Measurements from ENCODE around the gene TMC1. TPM values are rescaled to one million over a fixed set of nuclear protein-coding genes. Genes with fewer than 3 reads are reported as not detected.
"Not testable (repeated sequence)": the region's sequence is repeated elsewhere in the genome, so short reads cannot be mapped to it uniquely, and the experiment has no call there.

Gene TMC1
- total RNA-seq, 2 experiments from 2014 or later, result not detected

- peak; percentile 60 for ATAC-seq
- H3K9me3 Mint-ChIP-seq (ENCODE audit: low read depth); intact Hi-C loops (cut with DNase I, micrococcal nuclease); H3K36me3 Mint-ChIP-seq (ENCODE audit: low read depth); H3K4me3 Mint-ChIP-seq; CTCF ChIA-PET; DNase-seq; POLR2A ChIA-PET; H3K27me3 Mint-ChIP-seq: not testable (repeated sequence)
- Mint-ChIP-seq H3K4me1 (peaks cover 15% of the 10 kb centered on the region), H3K27ac (peak overlapping the region; percentile 76)
Observed at GRCh38 chr9:72542537-72542833, 21.1 kb downstream of the TMC1 start.

GRCh38 chr9:72542917-72543316 lies 21.5 kb downstream of the TMC1 start:
- Mint-ChIP-seq H3K36me3 (ENCODE audit: low read depth) (no peaks in the 10 kb centered on the region), H3K27me3 (peaks cover 2% of the 10 kb centered on the region), H3K9me3 (ENCODE audit: low read depth) (no peaks in the 10 kb centered on the region), H3K4me3 (no peak overlapping the region), H3K27ac (peak overlapping the region; percentile 21), H3K4me1 (peaks cover 15% of the 10 kb centered on the region)
- ATAC-seq (no peak), DNase-seq (no peak)
- ChIA-PET CTCF (interaction anchor here (0.6 kb wide), 1 partner anchor 48 kb away, joined by 3 read pairs; no protein-coding TSS in a partner anchor), POLR2A (no interaction called here)
- intact Hi-C loops (cut with DNase I, micrococcal nuclease), result no loop called here

GRCh38 chr9:72551306-72551705 lies 29.9 kb downstream of the TMC1 start:
- Mint-ChIP-seq H3K27ac (no peak overlapping the region), H3K4me1 (no peaks in the 10 kb centered on the region), H3K4me3 (no peak overlapping the region), H3K27me3 (no peaks in the 10 kb centered on the region), H3K9me3 (ENCODE audit: low read depth) (no peaks in the 10 kb centered on the region), H3K36me3 (ENCODE audit: low read depth) (no peaks in the 10 kb centered on the region)
- ChIA-PET POLR2A (no interaction called here), CTCF (interaction anchor here (0.5 to 1.4 kb wide), 4 partner anchors 23 to 271 kb away, joined by 3 to 4 read pairs (median 4); no protein-coding TSS in a partner anchor)
- intact Hi-C loops (cut with DNase I, micrococcal nuclease), result no loop called here
- ATAC-seq (no peak), DNase-seq (no peak)

- ChIA-PET POLR2A (no interaction called here), CTCF (interaction anchor here (0.6 to 1.4 kb wide), 4 partner anchors 34 to 272 kb away, joined by 3 to 4 read pairs (median 4); no protein-coding TSS in a partner anchor)
Observed at GRCh38 chr9:72552356-72552755, 30.9 kb downstream of the TMC1 start.

DNA sequence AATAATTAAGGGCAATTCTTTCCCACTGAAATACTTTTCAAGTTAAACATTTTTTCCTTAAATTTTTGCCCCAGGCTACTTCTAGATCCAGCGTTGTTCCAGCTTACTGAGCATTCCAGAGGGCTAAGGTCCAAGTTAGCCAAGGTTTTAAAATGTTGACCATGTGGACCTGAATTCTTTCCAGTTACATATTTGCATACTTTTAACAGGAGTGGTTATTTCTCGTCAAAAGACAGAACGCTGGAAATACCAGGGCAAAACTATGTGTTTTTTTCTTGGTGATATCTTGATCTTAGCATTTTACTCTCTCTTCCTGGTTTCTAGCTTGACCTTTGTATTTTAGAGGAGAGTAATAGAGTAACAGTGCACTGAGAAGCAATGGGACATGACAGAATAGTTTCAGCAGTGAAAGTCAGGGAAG lies 32.8 kb downstream of the TMC1 start:
- Mint-ChIP-seq H3K36me3 (ENCODE audit: low read depth) (no peaks in the 10 kb centered on the region), H3K4me3 (no peak overlapping the region), H3K9me3 (ENCODE audit: low read depth) (no peaks in the 10 kb centered on the region), H3K27ac (no peak overlapping the region), H3K27me3 (no peaks in the 10 kb centered on the region), H3K4me1 (peaks cover 11% of the 10 kb centered on the region)
- POLR2A ChIA-PET, result no interaction called here
- ATAC-seq (no peak), DNase-seq (no peak)
- CTCF ChIA-PET, result interaction anchor here (0.9 kb wide), 1 partner anchor 27 kb away, joined by 3 read pairs; no protein-coding TSS in a partner anchor
- intact Hi-C loops (cut with DNase I, micrococcal nuclease), result no loop called here

More at GRCh38 chr9:72552356-72552755, 30.9 kb downstream of the TMC1 start:
- Mint-ChIP-seq H3K27me3 (no peaks in the 10 kb centered on the region), H3K9me3 (ENCODE audit: low read depth) (no peaks in the 10 kb centered on the region), H3K36me3 (ENCODE audit: low read depth) (no peaks in the 10 kb centered on the region), H3K4me1 (peaks cover 3% of the 10 kb centered on the region), H3K27ac (no peak overlapping the region), H3K4me3 (no peak overlapping the region)
- ATAC-seq (no peak), DNase-seq (no peak)
- intact Hi-C loops (cut with DNase I, micrococcal nuclease), result no loop called here

GRCh38 chr9:72557549-72557948 lies 36.1 kb downstream of the TMC1 start:
- no peaks in the 10 kb centered on the region for H3K9me3 Mint-ChIP-seq (ENCODE audit: low read depth)
- H3K27me3 Mint-ChIP-seq, result no peaks in the 10 kb centered on the region
- H3K36me3 Mint-ChIP-seq (ENCODE audit: low read depth), result no peaks in the 10 kb centered on the region
- H3K27ac Mint-ChIP-seq, result peak overlapping the region; percentile 6
- POLR2A ChIA-PET, result no interaction called here
- CTCF ChIA-PET, result interaction anchor here (1.4 kb wide), 1 partner anchor 18 kb away, joined by 6 read pairs; no protein-coding TSS in a partner anchor
- H3K4me3 Mint-ChIP-seq, result no peak overlapping the region
- intact Hi-C loops (cut with DNase I, micrococcal nuclease), result loop anchor here (1.0 to 5.0 kb wide), 2 partner anchors 30 to 50 kb away; no protein-coding TSS in a partner anchor
- DNase-seq (peak; percentile 70), ATAC-seq (peak; percentile 99)
- H3K4me1 Mint-ChIP-seq, result peaks cover 11% of the 10 kb centered on the region

DNA sequence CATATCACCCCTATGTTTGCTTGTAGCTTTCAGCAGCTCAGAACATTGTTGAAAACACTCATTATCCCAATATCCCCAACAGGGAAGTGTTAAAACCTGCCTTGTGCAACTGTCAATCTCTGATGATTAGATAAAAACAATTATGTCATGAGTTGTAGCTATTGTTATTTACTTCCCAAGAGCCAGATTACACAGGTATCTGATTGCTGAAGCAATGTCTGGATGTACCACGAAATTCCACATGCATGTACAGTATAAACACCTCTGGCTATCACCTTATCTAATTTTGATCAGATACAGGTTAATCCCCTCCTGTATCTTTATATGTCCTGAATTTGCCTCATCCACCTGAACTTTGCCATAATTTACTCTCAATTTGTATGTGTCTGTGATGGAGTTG lies 38.7 kb downstream of the TMC1 start:
- CTCF ChIA-PET, result no interaction called here
- no peaks in the 10 kb centered on the region for H3K27me3 Mint-ChIP-seq
- H3K9me3 Mint-ChIP-seq (ENCODE audit: low read depth), result no peaks in the 10 kb centered on the region
- no peak overlapping the region for H3K4me3 Mint-ChIP-seq
- intact Hi-C loops (cut with DNase I, micrococcal nuclease), result no loop called here
- no peak for ATAC-seq
- no peak overlapping the region for H3K27ac Mint-ChIP-seq
- no peak for DNase-seq
- H3K36me3 Mint-ChIP-seq (ENCODE audit: low read depth), result no peaks in the 10 kb centered on the region
- POLR2A ChIA-PET, result no interaction called here
- H3K4me1 Mint-ChIP-seq, result peaks cover 11% of the 10 kb centered on the region

DNA sequence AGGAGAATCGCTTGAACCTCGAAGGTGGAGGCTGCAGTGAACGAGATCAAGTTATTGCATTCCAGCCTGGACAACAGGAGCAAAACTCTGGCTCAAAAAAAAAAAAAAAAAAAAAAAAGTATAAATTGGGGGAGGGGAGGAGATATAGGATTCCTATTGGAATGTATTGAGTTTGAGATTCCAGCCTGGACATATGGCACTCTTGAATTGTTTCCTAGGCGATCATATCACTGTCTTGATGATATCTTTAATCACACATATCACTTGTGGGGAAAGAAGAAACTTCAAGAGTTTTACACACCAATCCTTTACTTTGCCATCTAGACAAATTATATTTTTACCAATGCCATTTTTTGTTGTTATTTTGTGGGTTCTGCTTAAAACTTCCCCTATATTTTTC lies 42.4 kb downstream of the TMC1 start:
- ChIA-PET POLR2A (no interaction called here), CTCF (no interaction called here)
- DNase-seq (no peak), ATAC-seq (no peak)
- no peaks in the 10 kb centered on the region for H3K4me1 Mint-ChIP-seq
- intact Hi-C loops (cut with DNase I, micrococcal nuclease), result no loop called here
- no peaks in the 10 kb centered on the region for H3K9me3 Mint-ChIP-seq (ENCODE audit: low read depth)
- no peak overlapping the region for H3K4me3 Mint-ChIP-seq
- no peaks in the 10 kb centered on the region for H3K27me3 Mint-ChIP-seq
- no peak overlapping the region for H3K27ac Mint-ChIP-seq
- H3K36me3 Mint-ChIP-seq (ENCODE audit: low read depth), result no peaks in the 10 kb centered on the region

GRCh38 chr9:72564479-72565281 lies 43.3 kb downstream of the TMC1 start:
- Mint-ChIP-seq H3K27ac (no peak overlapping the region), H3K9me3 (ENCODE audit: low read depth) (no peaks in the 10 kb centered on the region), H3K27me3 (peaks cover 3% of the 10 kb centered on the region), H3K4me1 (no peaks in the 10 kb centered on the region), H3K4me3 (no peak overlapping the region), H3K36me3 (ENCODE audit: low read depth) (no peaks in the 10 kb centered on the region)
- DNase-seq (no peak), ATAC-seq (no peak)
- POLR2A ChIA-PET, result no interaction called here
- intact Hi-C loops (cut with DNase I, micrococcal nuclease), result no loop called here
- CTCF ChIA-PET, result interaction anchor here (1.2 kb wide), 1 partner anchor 11 kb away, joined by 3 read pairs; no protein-coding TSS in a partner anchor

DNA sequence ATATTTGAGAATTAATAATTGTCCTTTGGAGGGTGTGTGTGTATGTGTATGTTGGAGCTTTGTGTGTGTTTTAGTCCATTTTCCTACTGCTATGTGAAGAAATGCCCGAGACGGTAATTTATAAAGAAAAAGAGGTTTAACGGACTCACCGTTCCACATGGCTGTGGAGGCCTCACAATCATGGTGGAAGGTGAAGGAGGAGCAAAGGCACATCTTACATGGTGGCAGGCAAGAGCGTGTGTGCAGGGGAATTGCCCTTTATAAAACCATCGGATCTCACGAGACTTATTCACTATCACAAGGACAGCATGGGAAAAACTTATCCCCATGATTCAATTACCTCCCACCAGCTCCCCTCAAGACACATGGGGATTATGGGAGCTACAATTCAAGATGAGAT lies 44.1 kb downstream of the TMC1 start:
- ChIA-PET CTCF (interaction anchor here (1.2 kb wide), 1 partner anchor 10 kb away, joined by 3 read pairs; no protein-coding TSS in a partner anchor), POLR2A (no interaction called here)
- H3K36me3 Mint-ChIP-seq (ENCODE audit: low read depth), result no peaks in the 10 kb centered on the region
- no peak for ATAC-seq
- H3K9me3 Mint-ChIP-seq (ENCODE audit: low read depth), result no peaks in the 10 kb centered on the region
- no peak overlapping the region for H3K4me3 Mint-ChIP-seq
- intact Hi-C loops (cut with DNase I, micrococcal nuclease), result no loop called here
- H3K4me1 Mint-ChIP-seq, result no peaks in the 10 kb centered on the region
- no peak overlapping the region for H3K27ac Mint-ChIP-seq
- H3K27me3 Mint-ChIP-seq, result peaks cover 4% of the 10 kb centered on the region
- no peak for DNase-seq

DNA sequence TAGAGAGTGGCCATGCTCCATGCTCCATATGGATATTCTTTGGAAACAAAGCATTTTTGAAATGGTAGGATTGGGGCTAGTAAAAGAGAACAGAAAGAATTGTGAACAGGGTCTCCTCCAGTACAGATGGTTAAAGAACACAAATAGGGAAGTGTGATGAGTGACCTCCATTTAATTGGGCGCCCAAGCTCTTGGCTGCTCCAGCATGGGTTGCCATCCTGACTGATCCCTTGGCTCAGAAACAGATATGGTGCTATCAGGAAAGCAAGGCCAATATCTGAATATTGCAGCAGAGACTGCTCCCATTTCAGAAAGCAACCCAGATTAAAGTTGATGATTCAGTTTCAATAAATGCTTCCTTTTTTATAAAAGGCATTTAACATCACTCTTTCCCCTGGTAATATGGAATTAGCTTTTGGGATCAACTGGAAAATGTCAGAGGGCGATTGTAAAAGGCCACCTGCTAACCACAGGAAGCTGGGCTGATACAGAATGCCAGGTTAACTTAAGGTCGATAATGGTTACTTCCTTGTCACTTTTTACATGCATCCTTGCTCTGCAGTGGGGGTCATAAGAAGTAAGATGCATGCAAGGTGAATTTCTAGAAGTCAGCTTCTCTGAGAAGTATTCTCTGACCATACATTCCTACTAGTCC lies 52.9 kb downstream of the TMC1 start:
- ATAC-seq, result no peak
- Mint-ChIP-seq H3K36me3 (ENCODE audit: low read depth) (no peaks in the 10 kb centered on the region), H3K4me1 (no peaks in the 10 kb centered on the region), H3K27ac (no peak overlapping the region), H3K27me3 (peaks cover 11% of the 10 kb centered on the region), H3K9me3 (ENCODE audit: low read depth) (no peaks in the 10 kb centered on the region), H3K4me3 (no peak overlapping the region)
- DNase-seq, result no peak
- ChIA-PET CTCF (interaction anchor here (0.9 to 1.4 kb wide), 2 partner anchors 15 to 18 kb away, joined by 3 to 5 read pairs; no protein-coding TSS in a partner anchor), POLR2A (no interaction called here)
- intact Hi-C loops (cut with DNase I, micrococcal nuclease), result no loop called here

GRCh38 chr9:72575666-72576065 lies 54.3 kb downstream of the TMC1 start:
- Mint-ChIP-seq H3K27me3 (peaks cover 6% of the 10 kb centered on the region), H3K4me3 (no peak overlapping the region), H3K36me3 (ENCODE audit: low read depth) (no peaks in the 10 kb centered on the region), H3K27ac (no peak overlapping the region), H3K9me3 (ENCODE audit: low read depth) (no peaks in the 10 kb centered on the region), H3K4me1 (peaks cover 6% of the 10 kb centered on the region)
- ChIA-PET CTCF (interaction anchor here (0.7 to 1.2 kb wide), 3 partner anchors 11 to 206 kb away, joined by 3 to 6 read pairs (median 3); no protein-coding TSS in a partner anchor), POLR2A (no interaction called here)
- ATAC-seq (peak; percentile 39), DNase-seq (no peak)
- intact Hi-C loops (cut with DNase I, micrococcal nuclease), result no loop called here
